Nephron progenitor cell (in vitro differentiated cells): ENCODE data around the gene ZNF628.
A peak's percentile ranks its signal among the peaks of the same experiment; 100 is the strongest.

Source experiments
- DNase-seq: peaks from one replicate; pipeline ENCODE4 v3.0.0; 2021
- H3K27ac Mint-ChIP-seq: 2 replicates; pipeline ENCODE4 v1.8.0; 2021; ENCODE audit warnings: mild to moderate bottlenecking, moderate library complexity, mixed read lengths
- H3K27me3 Mint-ChIP-seq: 2 replicates; pipeline ENCODE4 v1.8.0; 2021; ENCODE audit warnings: mild to moderate bottlenecking, low read depth, mixed read lengths; ENCODE audit not compliant: poor library complexity
- H3K36me3 Mint-ChIP-seq: 2 replicates; pipeline ENCODE4 v1.8.0; 2021; ENCODE audit warnings: low read depth, mixed read lengths
- H3K4me1 Mint-ChIP-seq: 2 replicates; pipeline ENCODE4 v1.8.0; 2021; ENCODE audit warnings: mixed read lengths
- H3K4me3 Mint-ChIP-seq: 2 replicates; pipeline ENCODE4 v1.8.0; 2021; ENCODE audit warnings: mild to moderate bottlenecking, moderate library complexity, mixed read lengths
- H3K9me3 Mint-ChIP-seq: 2 replicates; pipeline ENCODE4 v1.8.0; 2021; ENCODE audit warnings: mild to moderate bottlenecking, moderate library complexity, mixed read lengths
- CTCF ChIP-seq: fragments of 200-600 bp; sonication (generic); IDR thresholded peaks from 2 replicates; pipeline ENCODE4 v1.5.0; 2021; ENCODE audit warnings: antibody characterized with exemption

Gene ZNF628

GRCh38 chr19:55465460-55466240 lies 10.8 kb upstream of the ZNF628 start:
- Mint-ChIP-seq H3K27me3 (peaks cover 61% of the 10 kb centered on the region), H3K4me1 (peaks cover 34% of the 10 kb centered on the region), H3K9me3 (no peaks in the 10 kb centered on the region), H3K4me3 (no peak overlapping the region), H3K27ac (no peak overlapping the region), H3K36me3 (no peaks in the 10 kb centered on the region)
- TF ChIP-seq CTCF, result no peak
- DNase-seq, result no peak

- H3K4me3 Mint-ChIP-seq, result no peak overlapping the region
- H3K9me3 Mint-ChIP-seq, result no peaks in the 10 kb centered on the region
- H3K36me3 Mint-ChIP-seq, result no peaks in the 10 kb centered on the region
- no peak overlapping the region for H3K27ac Mint-ChIP-seq
- no peak for TF ChIP-seq CTCF
- H3K27me3 Mint-ChIP-seq, result peaks cover 58% of the 10 kb centered on the region
- DNase-seq, result no peak
- peaks cover 34% of the 10 kb centered on the region for H3K4me1 Mint-ChIP-seq
Measured at GRCh38 chr19:55466241-55466614, 10.2 kb upstream of the ZNF628 start.

GRCh38 chr19:55467236-55468053 lies 9.0 kb upstream of the ZNF628 start:
- Mint-ChIP-seq H3K4me3 (no peak overlapping the region), H3K9me3 (no peaks in the 10 kb centered on the region), H3K36me3 (no peaks in the 10 kb centered on the region), H3K27ac (no peak overlapping the region), H3K4me1 (peaks cover 32% of the 10 kb centered on the region), H3K27me3 (peaks cover 50% of the 10 kb centered on the region)
- DNase-seq, result peak; percentile 83
- peak; percentile 97 for TF ChIP-seq CTCF

- H3K27me3 Mint-ChIP-seq, result peaks cover 46% of the 10 kb centered on the region
- H3K36me3 Mint-ChIP-seq, result no peaks in the 10 kb centered on the region
- TF ChIP-seq CTCF, result no peak
- H3K9me3 Mint-ChIP-seq, result no peaks in the 10 kb centered on the region
- peaks cover 31% of the 10 kb centered on the region for H3K4me1 Mint-ChIP-seq
- DNase-seq, result no peak
- no peak overlapping the region for H3K4me3 Mint-ChIP-seq
- no peak overlapping the region for H3K27ac Mint-ChIP-seq
Measured at GRCh38 chr19:55468054-55468393, 8.4 kb upstream of the ZNF628 start.

- Mint-ChIP-seq H3K4me3 (no peak overlapping the region), H3K36me3 (no peaks in the 10 kb centered on the region), H3K4me1 (peaks cover 51% of the 10 kb centered on the region), H3K9me3 (no peaks in the 10 kb centered on the region), H3K27ac (no peak overlapping the region), H3K27me3 (peaks cover 22% of the 10 kb centered on the region)
- no peak for DNase-seq
- no peak for TF ChIP-seq CTCF
Measured at GRCh38 chr19:55471266-55471665, 5.2 kb upstream of the ZNF628 start.
